H9 (cell line): ENCODE results near the gene MTA2. TPM values are rescaled to one million over a fixed set of nuclear protein-coding genes. Genes with fewer than 3 reads are reported as not detected.

Source experiments
- DNase-seq: peaks from one replicate; pipeline ENCODE4 v3.0.0-alpha.2; 2017
- H2AFZ ChIP-seq: one replicate; pipeline ENCODE4 v1.6.1; 2013; ENCODE audit warnings: mild to moderate bottlenecking, low read length, control low read depth, moderate library complexity
- H2AK5ac ChIP-seq: 2 replicates; pipeline ENCODE4 v1.6.1; 2013; ENCODE audit warnings: low read length, control low read depth, mixed read lengths; ENCODE audit not compliant: insufficient read length
- H2BK120ac ChIP-seq: one replicate; pipeline ENCODE4 v1.6.1; 2013; ENCODE audit warnings: low read depth, mild to moderate bottlenecking, low read length, control low read depth, inconsistent platforms; ENCODE audit not compliant: poor library complexity, severe bottlenecking
- H2BK12ac ChIP-seq: 2 replicates; pipeline ENCODE4 v1.6.1; 2013; ENCODE audit warnings: low read length, control low read depth, mixed read lengths, low read depth; ENCODE audit not compliant: insufficient read length
- H2BK15ac ChIP-seq: 2 replicates; pipeline ENCODE4 v1.6.1; 2013; ENCODE audit warnings: low read depth, low read length, control low read depth
- H2BK20ac ChIP-seq: one replicate; pipeline ENCODE4 v1.6.1; 2013; ENCODE audit warnings: low read depth, mild to moderate bottlenecking, low read length, control low read depth, inconsistent platforms; ENCODE audit not compliant: poor library complexity, severe bottlenecking
- H2BK5ac ChIP-seq: 2 replicates; pipeline ENCODE4 v1.6.1; 2013; ENCODE audit warnings: low read length, control low read depth, mixed read lengths; ENCODE audit not compliant: insufficient read length
- H3K14ac ChIP-seq: 2 replicates; pipeline ENCODE4 v1.6.1; 2013; ENCODE audit warnings: low read length, control low read depth; ENCODE audit not compliant: insufficient read depth
- H3K18ac ChIP-seq: 2 replicates; pipeline ENCODE4 v1.6.1; 2013; ENCODE audit warnings: low read depth, mild to moderate bottlenecking, mixed read lengths, low read length, control low read depth; ENCODE audit not compliant: insufficient read length
- H3K23ac ChIP-seq: 2 replicates; pipeline ENCODE4 v1.6.1; 2013; ENCODE audit warnings: low read length, control low read depth, mixed read lengths, low read depth; ENCODE audit not compliant: insufficient read length
- H3K23me2 ChIP-seq: 2 replicates; pipeline ENCODE4 v1.6.1; 2013; ENCODE audit warnings: low read depth, mild to moderate bottlenecking, mixed read lengths, low read length, control low read depth; ENCODE audit not compliant: insufficient read length, poor library complexity, severe bottlenecking
- H3K27ac ChIP-seq: 2 replicates; pipeline ENCODE4 v1.5.1; 2013; ENCODE audit warnings: low read length, control low read depth, mixed read lengths, low read depth; ENCODE audit not compliant: insufficient read length
- H3K27me3 ChIP-seq: 2 replicates; pipeline ENCODE4 v1.6.1; 2013; ENCODE audit warnings: low read length, control low read depth, inconsistent platforms; ENCODE audit not compliant: insufficient read depth
- H3K4ac ChIP-seq: 2 replicates; pipeline ENCODE4 v1.6.1; 2013; ENCODE audit warnings: low read depth, mild to moderate bottlenecking, control low read depth, inconsistent platforms, low read length, moderate library complexity
- H3K4me1 ChIP-seq: 2 replicates; pipeline ENCODE4 v1.6.1; 2013; ENCODE audit warnings: low read length, control low read depth, inconsistent platforms; ENCODE audit not compliant: insufficient read depth
- H3K4me2 ChIP-seq: 2 replicates; pipeline ENCODE4 v1.6.1; 2013; ENCODE audit warnings: low read length, control low read depth, mixed read lengths; ENCODE audit not compliant: insufficient read length, insufficient read depth
- H3K56ac ChIP-seq: 2 replicates; pipeline ENCODE4 v1.6.1; 2013; ENCODE audit warnings: low read depth, mild to moderate bottlenecking, mixed read lengths, low read length, control low read depth; ENCODE audit not compliant: insufficient read length
- H3K79me1 ChIP-seq: 2 replicates; pipeline ENCODE4 v1.6.1; 2013; ENCODE audit warnings: low read depth, mild to moderate bottlenecking, moderate library complexity, low read length, control low read depth, inconsistent platforms; ENCODE audit not compliant: insufficient read depth, poor library complexity, severe bottlenecking
- H3K79me2 ChIP-seq: 2 replicates; pipeline ENCODE4 v1.6.1; 2013; ENCODE audit warnings: low read length, control low read depth, inconsistent platforms; ENCODE audit not compliant: insufficient read depth
- H3K9ac ChIP-seq: 2 replicates; pipeline ENCODE4 v1.6.1; 2013; ENCODE audit warnings: low read length, control low read depth, mixed read lengths; ENCODE audit not compliant: insufficient read length; ENCODE audit errors: extremely low read depth
- H3K9me3 ChIP-seq: one replicate; pipeline ENCODE4 v1.6.1; 2013; ENCODE audit warnings: low read depth, low read length, inconsistent platforms; ENCODE audit not compliant: control insufficient read depth
- H3T11ph ChIP-seq: one replicate; pipeline ENCODE4 v1.6.1; 2013; ENCODE audit warnings: mild to moderate bottlenecking, low read length, control low read depth, inconsistent platforms
- H4K20me1 ChIP-seq: one replicate; pipeline ENCODE4 v1.6.1; 2013; ENCODE audit not compliant: control insufficient read depth, insufficient read length, insufficient read depth
- H4K5ac ChIP-seq: 2 replicates; pipeline ENCODE4 v1.6.1; 2013; ENCODE audit warnings: low read depth, mild to moderate bottlenecking, mixed read lengths, low read length, control low read depth; ENCODE audit not compliant: insufficient read length
- H4K8ac ChIP-seq: replicated peaks from 2 replicates; pipeline ENCODE4 v1.6.1; 2013; ENCODE audit warnings: low read length, control low read depth, mixed read lengths, low read depth; ENCODE audit not compliant: insufficient read length
- H4K91ac ChIP-seq: 2 replicates; pipeline ENCODE4 v1.6.1; 2013; ENCODE audit warnings: low read depth, mild to moderate bottlenecking, moderate library complexity, mixed read lengths, low read length, control low read depth; ENCODE audit not compliant: insufficient read length
- H3K27ac Mint-ChIP-seq, 3 experiments: 2 replicates in 2 of 3; 3 replicates in 1 of 3; pipeline ENCODE4 v1.8.0; 2020 to 2021; ENCODE audit warnings: mixed read lengths in 3 of 3, mild to moderate bottlenecking in 1 of 3, moderate library complexity in 1 of 3
- H3K27me3 Mint-ChIP-seq: 2 replicates; pipeline ENCODE4 v1.8.0; 2021; ENCODE audit warnings: low read depth, mild to moderate bottlenecking, moderate library complexity, mixed read lengths
- H3K36me3 Mint-ChIP-seq, 3 experiments: 2 replicates in 2 of 3; 3 replicates in 1 of 3; pipeline ENCODE4 v1.8.0; 2020 to 2021; ENCODE audit warnings: low read depth in 3 of 3, mixed read lengths in 3 of 3; ENCODE audit not compliant: insufficient read depth in 1 of 3
- H3K4me1 Mint-ChIP-seq, 2 experiments: 2 replicates each; pipeline ENCODE4 v1.8.0; 2020; ENCODE audit warnings: mixed read lengths in 2 of 2
- H3K4me3 Mint-ChIP-seq, 2 experiments: 2 replicates in 1 of 2; 3 replicates in 1 of 2; pipeline ENCODE4 v1.8.0; 2020 to 2021; ENCODE audit warnings: mild to moderate bottlenecking in 2 of 2, mixed read lengths in 2 of 2, moderate library complexity in 1 of 2
- H3K9me3 Mint-ChIP-seq, 2 experiments: 2 replicates in 1 of 2; 3 replicates in 1 of 2; pipeline ENCODE4 v1.8.0; 2020; ENCODE audit warnings: mild to moderate bottlenecking in 2 of 2, mixed read lengths in 2 of 2, moderate library complexity in 1 of 2
- WGBS: extraction: QIAGEN DNeasy Blood & Tissue Kit; methylation state at CpG from one replicate; pipeline ENCODE4 v1.1.7; 2013; ENCODE audit warnings: missing lambda C conversion rate, low lambda C conversion rate, mixed read lengths; ENCODE audit not compliant: insufficient read length; ENCODE audit errors: extremely low coverage; 5-methylcytosine and 5-hydroxymethylcytosine counted together
- total RNA-seq: library from RNA; stranded (reverse); gene quantifications from 2 replicates; pipeline ENCODE4 v1.2.1, GENCODE V29; 2021
- TF ChIP-seq, protein P1 (sequence below): fragments of 200-600 bp; sonication (generic); conservative IDR thresholded peaks from 3 replicates; pipeline ENCODE4 v1.8.0; 2021; ENCODE audit warnings: antibody characterized with exemption, mild to moderate bottlenecking

Gene MTA2
- total RNA-seq, 1 experiment from 2014 or later = 143 TPM

DNA sequence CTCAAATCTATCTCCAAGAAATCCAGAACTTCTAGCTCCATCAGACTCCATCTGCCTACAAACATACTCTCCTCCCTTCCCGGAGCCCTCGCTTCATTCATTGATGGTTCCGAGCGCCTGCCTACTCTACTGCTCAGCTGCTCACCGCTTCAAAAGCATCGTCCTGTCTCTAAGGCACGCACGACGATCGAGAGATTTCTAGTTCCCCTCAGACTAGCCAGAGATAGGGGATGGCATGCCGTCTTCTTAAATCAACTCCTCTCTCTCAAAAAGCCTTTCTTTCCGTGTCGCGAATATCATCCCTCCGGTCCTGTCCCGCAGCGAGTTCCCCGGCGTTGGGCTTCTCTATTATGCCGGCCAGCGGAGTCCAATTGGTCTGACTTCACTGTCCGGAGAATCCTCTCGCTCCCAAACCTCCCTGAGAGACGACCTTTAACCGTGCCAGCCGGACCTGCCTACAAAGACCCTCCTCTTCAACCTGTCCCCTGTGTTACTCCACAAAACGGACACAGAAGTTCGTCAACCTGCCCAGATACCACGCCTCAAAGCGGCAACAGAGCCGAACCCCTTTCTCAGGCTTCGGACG is 28.6 kb downstream of the MTA2 start:
- H4K5ac ChIP-seq = no peak overlapping the region
- no peaks in the 10 kb centered on the region for H3K9me3 Mint-ChIP-seq
- H3K79me2 ChIP-seq = peaks cover 12% of the 10 kb centered on the region; the same call in 1 of the 2 replicates
- peaks cover 8% of the 10 kb centered on the region for H3K79me1 ChIP-seq
- no peaks in the 10 kb centered on the region for H3K27me3 Mint-ChIP-seq
- H3K4me2 ChIP-seq = peak overlapping the region; percentile 88
- H3K4me1 Mint-ChIP-seq = peaks cover 38 to 39% of the 10 kb centered on the region in 2 experiments
- H3K4me1 ChIP-seq = no peaks in the 10 kb centered on the region
- no peak overlapping the region for H3K27ac ChIP-seq
- peak overlapping the region; percentile 74 for H2BK5ac ChIP-seq
- H3K4me3 Mint-ChIP-seq = peak overlapping the region; percentile 99 to 100
- H3K18ac ChIP-seq = peak overlapping the region; percentile 66
- H3K9ac ChIP-seq = peak overlapping the region; percentile 92
- no peak overlapping the region for H2AK5ac ChIP-seq
- H4K91ac ChIP-seq = no peak overlapping the region
- H3K56ac ChIP-seq = no peak overlapping the region
- no peak overlapping the region for H2BK15ac ChIP-seq
- peak overlapping the region; percentile 95 to 99 (median 99) for H3K27ac Mint-ChIP-seq
- no peak overlapping the region for H2AFZ ChIP-seq
- H3K36me3 Mint-ChIP-seq = peaks cover 49 to 81% (median 73%) of the 10 kb centered on the region in 3 experiments
- peaks cover 13% of the 10 kb centered on the region for H3K23me2 ChIP-seq
- no peak overlapping the region for H2BK120ac ChIP-seq
- H3K4ac ChIP-seq = no peak overlapping the region
- TF ChIP-seq, protein P1, sequence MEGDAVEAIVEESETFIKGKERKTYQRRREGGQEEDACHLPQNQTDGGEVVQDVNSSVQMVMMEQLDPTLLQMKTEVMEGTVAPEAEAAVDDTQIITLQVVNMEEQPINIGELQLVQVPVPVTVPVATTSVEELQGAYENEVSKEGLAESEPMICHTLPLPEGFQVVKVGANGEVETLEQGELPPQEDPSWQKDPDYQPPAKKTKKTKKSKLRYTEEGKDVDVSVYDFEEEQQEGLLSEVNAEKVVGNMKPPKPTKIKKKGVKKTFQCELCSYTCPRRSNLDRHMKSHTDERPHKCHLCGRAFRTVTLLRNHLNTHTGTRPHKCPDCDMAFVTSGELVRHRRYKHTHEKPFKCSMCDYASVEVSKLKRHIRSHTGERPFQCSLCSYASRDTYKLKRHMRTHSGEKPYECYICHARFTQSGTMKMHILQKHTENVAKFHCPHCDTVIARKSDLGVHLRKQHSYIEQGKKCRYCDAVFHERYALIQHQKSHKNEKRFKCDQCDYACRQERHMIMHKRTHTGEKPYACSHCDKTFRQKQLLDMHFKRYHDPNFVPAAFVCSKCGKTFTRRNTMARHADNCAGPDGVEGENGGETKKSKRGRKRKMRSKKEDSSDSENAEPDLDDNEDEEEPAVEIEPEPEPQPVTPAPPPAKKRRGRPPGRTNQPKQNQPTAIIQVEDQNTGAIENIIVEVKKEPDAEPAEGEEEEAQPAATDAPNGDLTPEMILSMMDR = no peak
- H3T11ph ChIP-seq = no peak overlapping the region
- H4K8ac ChIP-seq = no peak overlapping the region
- no peaks in the 10 kb centered on the region for H3K27me3 ChIP-seq
- peak overlapping the region; percentile 86 for H3K14ac ChIP-seq
- H2BK12ac ChIP-seq = no peak overlapping the region
- no peaks in the 10 kb centered on the region for H4K20me1 ChIP-seq
- H2BK20ac ChIP-seq = no peak overlapping the region
- no peak for DNase-seq
- no peak overlapping the region for H3K23ac ChIP-seq
- H3K9me3 ChIP-seq = no peaks in the 10 kb centered on the region
- WGBS = no CpG with 5 or more reads among the region's 33 CpGs
